ENCODE results near the gene CAMKK2.
"Not testable (repeated sequence)": the region's sequence is repeated elsewhere in the genome, so short reads cannot be mapped to it uniquely, and the experiment has no call there.

CAMKK2 gene

GRCh38 chr12:121224591-121224990 is 71.9 kb downstream of the CAMKK2 start:
- DNase-seq (ENCODE audit: low read depth, low spot score): no peak

- DNase-seq (ENCODE audit: low read depth, low spot score): no peak
Observed at GRCh38 chr12:121223292-121224285, 72.9 kb downstream of the CAMKK2 start.

- DNase-seq (ENCODE audit: low read depth, low spot score): no peak
Observed at GRCh38 chr12:121222847-121223246, 73.7 kb downstream of the CAMKK2 start.

GRCh38 chr12:121219353-121219986 is 77.0 kb downstream of the CAMKK2 start:
- no peak for DNase-seq (ENCODE audit: low read depth, low spot score)

- DNase-seq (ENCODE audit: low read depth, low spot score): no peak
Observed at GRCh38 chr12:121218588-121219352, 77.7 kb downstream of the CAMKK2 start.

- no peak for DNase-seq (ENCODE audit: low read depth, low spot score)
Observed at GRCh38 chr12:121217761-121218160, 78.7 kb downstream of the CAMKK2 start.

- no peak for DNase-seq (ENCODE audit: low read depth, low spot score)
Observed at GRCh38 chr12:121217063-121217462, 79.4 kb downstream of the CAMKK2 start.

GRCh38 chr12:121216102-121216501 is 80.4 kb downstream of the CAMKK2 start:
- no peak for DNase-seq (ENCODE audit: low read depth, low spot score)

GRCh38 chr12:121214855-121215745 is 81.4 kb downstream of the CAMKK2 start:
- DNase-seq (ENCODE audit: low read depth, low spot score): no peak

GRCh38 chr12:121214166-121214777 is 82.2 kb downstream of the CAMKK2 start:
- DNase-seq (ENCODE audit: low read depth, low spot score): no peak

- DNase-seq (ENCODE audit: low read depth, low spot score): no peak
Observed at GRCh38 chr12:121212875-121213274, 83.6 kb downstream of the CAMKK2 start.

- peak; percentile 57 for DNase-seq (ENCODE audit: low read depth, low spot score)
Observed at GRCh38 chr12:121209624-121210572, 86.6 kb downstream of the CAMKK2 start, which contains the start of gene P2RX4. Gene P2RX4 (plus strand): TSS chr12:121210129. CDS start chr12:121210165, 36 bp downstream.

GRCh38 chr12:121209221-121209620 is 87.3 kb downstream of the CAMKK2 start:
- DNase-seq (ENCODE audit: low read depth, low spot score): no peak

- not testable (repeated sequence) for DNase-seq (ENCODE audit: low read depth, low spot score)
Observed at GRCh38 chr12:121208571-121208970, 87.9 kb downstream of the CAMKK2 start.

- DNase-seq (ENCODE audit: low read depth, low spot score): no peak
Observed at GRCh38 chr12:121205491-121205890, 91.0 kb downstream of the CAMKK2 start.

GRCh38 chr12:121203482-121203881 is 93.0 kb downstream of the CAMKK2 start:
- no peak for DNase-seq (ENCODE audit: low read depth, low spot score)

GRCh38 chr12:121202407-121203355 is 93.8 kb downstream of the CAMKK2 start:
- no peak for DNase-seq (ENCODE audit: low read depth, low spot score)

- DNase-seq (ENCODE audit: low read depth, low spot score): not testable (repeated sequence)
Observed at GRCh38 chr12:121201140-121201539, 95.4 kb downstream of the CAMKK2 start.
